Neural crest cell (in vitro differentiated cells): ENCODE data around the gene DCUN1D2. TPM values are rescaled to one million over a fixed set of nuclear protein-coding genes. Genes with fewer than 3 reads are reported as not detected.
A peak's percentile ranks its signal among the peaks of the same experiment; 100 is the strongest.

Experiments used
- DNase-seq: peaks from one replicate; pipeline ENCODE4 v3.0.0; 2021; ENCODE audit warnings: low read depth, mixed read lengths, low spot score
- H3K27ac Mint-ChIP-seq: one replicate; pipeline ENCODE4 v1.8.0; 2021; ENCODE audit warnings: mild to moderate bottlenecking, mixed read lengths; ENCODE audit not compliant: unreplicated experiment
- H3K27me3 Mint-ChIP-seq: 2 replicates; pipeline ENCODE4 v1.8.0; 2021; ENCODE audit warnings: low read depth, mild to moderate bottlenecking, mixed read lengths
- H3K36me3 Mint-ChIP-seq: 2 replicates; pipeline ENCODE4 v1.8.0; 2021; ENCODE audit warnings: low read depth, mild to moderate bottlenecking, mixed read lengths
- H3K4me1 Mint-ChIP-seq: 2 replicates; pipeline ENCODE4 v1.8.0; 2021; ENCODE audit warnings: mixed read lengths
- H3K4me3 Mint-ChIP-seq: one replicate; pipeline ENCODE4 v1.8.0; 2021; ENCODE audit warnings: mild to moderate bottlenecking, mixed read lengths
- H3K9me3 Mint-ChIP-seq: 2 replicates; pipeline ENCODE4 v1.8.0; 2021; ENCODE audit warnings: mixed read lengths
- total RNA-seq: library from RNA; stranded (reverse); gene quantifications from 2 replicates; pipeline ENCODE4 v1.2.1, GENCODE V29; 2021
- TF ChIP-seq, protein P1 (sequence below): fragments of 200-600 bp; sonication (generic); conservative IDR thresholded peaks from 2 replicates; pipeline ENCODE4 v1.5.0; 2021; ENCODE audit warnings: antibody characterized with exemption, mild to moderate bottlenecking

The DCUN1D2 gene
- total RNA-seq, 1 donor from 2014 or later: 32.1 TPM

DNA sequence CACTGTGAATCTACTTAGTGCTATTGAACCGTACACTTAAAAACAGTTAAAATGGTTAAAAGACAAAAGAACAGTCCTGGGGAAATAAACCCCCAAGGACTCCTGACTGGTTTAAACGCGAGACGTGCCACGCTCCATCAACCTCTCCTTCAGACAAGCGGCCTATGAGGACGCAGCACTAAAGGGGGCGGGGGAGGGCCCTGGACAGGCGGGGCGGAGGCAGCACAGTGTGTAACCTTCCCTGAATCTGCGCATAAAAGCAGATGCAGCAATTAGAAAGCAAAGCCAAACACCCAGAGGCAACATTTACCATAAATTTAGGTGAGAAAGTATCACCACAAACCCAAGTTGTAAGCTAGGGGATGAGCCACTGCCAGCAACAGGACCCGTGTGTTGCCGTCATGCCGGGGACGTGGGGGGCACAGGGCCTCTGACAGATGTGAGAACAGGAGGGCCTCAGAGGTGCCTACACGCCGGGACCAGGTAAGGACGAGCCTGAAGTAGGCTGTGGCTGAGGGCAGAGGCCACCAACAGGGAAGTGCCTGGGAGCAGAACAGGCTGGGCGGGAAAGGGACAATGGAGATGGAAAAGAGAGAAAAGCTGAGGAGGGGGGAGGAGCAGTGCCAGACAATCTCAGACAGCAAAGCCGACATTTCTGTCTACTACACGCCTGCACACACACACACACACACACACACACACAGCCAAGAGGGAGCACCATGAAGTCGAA lies 21.9 kb downstream of the DCUN1D2 start:
- Mint-ChIP-seq H3K27ac (peak overlapping the region; percentile 96), H3K4me3 (peak overlapping the region; percentile 64), H3K36me3 (peaks cover 25% of the 10 kb centered on the region), H3K4me1 (peaks cover 13% of the 10 kb centered on the region), H3K9me3 (no peaks in the 10 kb centered on the region), H3K27me3 (no peaks in the 10 kb centered on the region)
- TF ChIP-seq, protein P1, sequence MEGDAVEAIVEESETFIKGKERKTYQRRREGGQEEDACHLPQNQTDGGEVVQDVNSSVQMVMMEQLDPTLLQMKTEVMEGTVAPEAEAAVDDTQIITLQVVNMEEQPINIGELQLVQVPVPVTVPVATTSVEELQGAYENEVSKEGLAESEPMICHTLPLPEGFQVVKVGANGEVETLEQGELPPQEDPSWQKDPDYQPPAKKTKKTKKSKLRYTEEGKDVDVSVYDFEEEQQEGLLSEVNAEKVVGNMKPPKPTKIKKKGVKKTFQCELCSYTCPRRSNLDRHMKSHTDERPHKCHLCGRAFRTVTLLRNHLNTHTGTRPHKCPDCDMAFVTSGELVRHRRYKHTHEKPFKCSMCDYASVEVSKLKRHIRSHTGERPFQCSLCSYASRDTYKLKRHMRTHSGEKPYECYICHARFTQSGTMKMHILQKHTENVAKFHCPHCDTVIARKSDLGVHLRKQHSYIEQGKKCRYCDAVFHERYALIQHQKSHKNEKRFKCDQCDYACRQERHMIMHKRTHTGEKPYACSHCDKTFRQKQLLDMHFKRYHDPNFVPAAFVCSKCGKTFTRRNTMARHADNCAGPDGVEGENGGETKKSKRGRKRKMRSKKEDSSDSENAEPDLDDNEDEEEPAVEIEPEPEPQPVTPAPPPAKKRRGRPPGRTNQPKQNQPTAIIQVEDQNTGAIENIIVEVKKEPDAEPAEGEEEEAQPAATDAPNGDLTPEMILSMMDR: no peak
- peak; percentile 30 for DNase-seq

DNA sequence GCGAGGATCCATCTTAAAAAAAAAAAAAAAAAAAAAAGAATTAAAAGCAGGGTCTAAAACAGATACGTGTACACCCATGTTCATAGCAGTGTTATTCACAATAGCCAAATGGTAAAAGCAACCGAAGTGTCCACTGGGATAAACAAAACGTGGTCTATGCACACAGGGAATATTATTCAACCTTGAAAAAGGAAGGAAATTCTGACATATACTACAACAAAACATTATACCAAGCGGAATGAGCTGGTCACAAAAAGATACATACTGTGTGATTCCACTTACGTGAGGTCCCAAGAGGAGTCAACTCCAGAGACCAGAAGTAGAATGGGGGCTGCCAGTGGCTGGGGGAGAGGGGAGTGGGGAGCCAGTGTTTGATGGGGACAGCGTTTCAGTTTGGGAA lies 22.5 kb downstream of the DCUN1D2 start:
- Mint-ChIP-seq H3K27ac (peak overlapping the region; percentile 95), H3K9me3 (no peaks in the 10 kb centered on the region), H3K4me3 (no peak overlapping the region), H3K27me3 (no peaks in the 10 kb centered on the region), H3K4me1 (peaks cover 13% of the 10 kb centered on the region), H3K36me3 (peaks cover 23% of the 10 kb centered on the region)
- no peak for DNase-seq
- TF ChIP-seq, protein P1: no peak

DNA sequence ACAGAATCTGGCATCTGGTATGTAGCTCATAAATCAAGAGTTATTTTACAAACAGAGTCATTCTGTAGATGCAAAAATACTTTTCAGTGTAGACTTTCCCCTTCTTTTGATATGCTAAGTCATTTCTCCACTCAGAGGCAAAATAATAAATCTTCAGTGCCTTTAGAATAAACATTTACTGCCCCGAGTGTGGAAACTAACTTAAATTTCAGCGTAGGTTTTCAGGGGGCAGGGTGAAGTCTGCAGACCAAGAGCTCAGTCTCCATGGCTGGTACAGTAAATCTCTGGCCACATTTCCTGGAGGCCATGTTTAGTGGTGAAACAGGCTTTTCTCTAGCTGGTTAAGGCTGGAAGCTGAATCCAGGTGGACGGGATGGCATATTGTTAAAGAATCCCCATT lies 24.1 kb downstream of the DCUN1D2 start:
- H3K27ac Mint-ChIP-seq: no peak overlapping the region
- peaks cover 16% of the 10 kb centered on the region for H3K36me3 Mint-ChIP-seq
- H3K9me3 Mint-ChIP-seq: no peaks in the 10 kb centered on the region
- H3K4me3 Mint-ChIP-seq: no peak overlapping the region
- TF ChIP-seq, protein P1: no peak
- H3K4me1 Mint-ChIP-seq: peaks cover 13% of the 10 kb centered on the region
- DNase-seq: no peak
- H3K27me3 Mint-ChIP-seq: no peaks in the 10 kb centered on the region

DNA sequence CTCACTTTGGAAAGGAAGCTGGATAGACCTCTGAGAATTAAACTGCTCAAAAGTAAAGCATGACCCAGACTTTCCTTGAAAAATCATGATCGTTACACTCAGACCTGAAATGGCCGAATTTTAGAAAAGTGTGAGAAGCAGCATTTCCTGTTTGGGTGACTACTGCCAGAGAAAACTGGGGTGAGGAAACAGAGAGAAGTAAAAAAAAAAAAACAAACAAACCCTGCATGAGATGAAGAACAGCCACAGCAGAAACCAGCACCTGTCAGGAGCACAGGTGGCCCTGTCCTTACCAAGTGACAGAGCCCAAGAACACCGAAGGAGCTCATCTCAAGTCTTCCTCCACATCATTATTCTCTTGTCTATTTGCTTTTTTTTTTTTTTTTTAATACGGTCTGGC lies 25.2 kb downstream of the DCUN1D2 start:
- no peak overlapping the region for H3K27ac Mint-ChIP-seq
- peaks cover 13% of the 10 kb centered on the region for H3K4me1 Mint-ChIP-seq
- H3K36me3 Mint-ChIP-seq: peaks cover 9% of the 10 kb centered on the region
- TF ChIP-seq, protein P1: no peak
- H3K4me3 Mint-ChIP-seq: no peak overlapping the region
- no peaks in the 10 kb centered on the region for H3K27me3 Mint-ChIP-seq
- no peaks in the 10 kb centered on the region for H3K9me3 Mint-ChIP-seq
- no peak for DNase-seq

DNA sequence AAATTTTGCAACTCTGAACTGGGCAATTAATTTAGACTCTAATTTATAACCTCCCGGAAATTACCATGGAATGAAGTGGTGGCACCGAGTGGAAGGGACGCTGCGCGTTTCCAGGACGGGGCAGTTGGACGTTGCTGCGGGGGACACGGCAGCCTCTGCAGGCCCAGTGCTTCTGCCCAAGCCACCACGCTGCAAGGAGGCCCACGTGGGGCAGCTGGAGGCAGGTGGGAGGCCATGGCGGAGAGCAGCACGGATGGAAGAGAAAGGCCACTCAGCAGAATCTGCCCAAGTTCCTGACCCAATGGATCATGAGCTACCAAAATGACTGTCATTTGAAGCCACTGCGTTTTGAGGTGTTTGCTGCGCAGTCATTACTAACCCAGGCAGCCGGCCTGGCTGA lies 26.0 kb downstream of the DCUN1D2 start:
- peaks cover 6% of the 10 kb centered on the region for H3K36me3 Mint-ChIP-seq
- peaks cover 13% of the 10 kb centered on the region for H3K4me1 Mint-ChIP-seq
- H3K27ac Mint-ChIP-seq: no peak overlapping the region
- no peaks in the 10 kb centered on the region for H3K9me3 Mint-ChIP-seq
- H3K27me3 Mint-ChIP-seq: no peaks in the 10 kb centered on the region
- DNase-seq: no peak
- no peak overlapping the region for H3K4me3 Mint-ChIP-seq
- TF ChIP-seq, protein P1: no peak
